Cardiac fibroblast (primary cell): Measurements from ENCODE around the gene LRRC1.
A peak's percentile ranks its signal among the peaks of the same experiment; 100 is the strongest.

Experiments used
- DNase-seq, 2 donors: peaks; one replicate each; pipeline versions ENCODE4 v3.0.0 to v3.0.0-alpha.2; 2010; ENCODE audit warnings: low read depth in 2 of 2
- H3K4me3 ChIP-seq, 2 donors: replicated peaks in 1 of 2; 1 replicate in 1 of 2; 2 replicates in 1 of 2; pipeline ENCODE4 v1.5.1; 2011; ENCODE audit warnings: low read depth in 2 of 2, low read length in 2 of 2, mild to moderate bottlenecking in 2 of 2, moderate library complexity in 1 of 2
- TF ChIP-seq, protein P1 (sequence below): IDR thresholded peaks from one replicate; pipeline ENCODE4 v1.5.1; 2011; ENCODE audit warnings: low read depth, mild to moderate bottlenecking, low read length, inconsistent platforms

Gene LRRC1

DNA sequence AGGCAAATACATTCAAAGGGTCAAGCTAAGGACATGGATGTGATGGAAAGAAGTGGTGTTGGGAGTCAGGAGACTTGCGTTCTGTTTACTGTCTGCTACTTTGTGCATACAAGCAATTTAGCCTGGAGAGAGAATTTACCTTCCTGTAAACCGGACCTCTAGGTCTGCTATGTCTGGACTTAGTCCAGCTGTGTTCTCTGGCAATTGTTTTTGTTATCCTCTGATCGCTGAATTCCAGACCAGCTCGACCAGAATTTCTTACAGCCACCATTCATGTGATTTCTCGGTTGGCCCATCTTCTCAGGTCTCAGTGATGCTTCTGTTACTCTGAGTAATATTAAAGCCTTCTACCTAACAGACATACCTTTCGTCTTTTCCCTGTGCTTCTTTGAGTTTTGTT lies 75.2 kb downstream of the LRRC1 start:
- H3K4me3 ChIP-seq = no peak overlapping the region
- TF ChIP-seq, protein P1, sequence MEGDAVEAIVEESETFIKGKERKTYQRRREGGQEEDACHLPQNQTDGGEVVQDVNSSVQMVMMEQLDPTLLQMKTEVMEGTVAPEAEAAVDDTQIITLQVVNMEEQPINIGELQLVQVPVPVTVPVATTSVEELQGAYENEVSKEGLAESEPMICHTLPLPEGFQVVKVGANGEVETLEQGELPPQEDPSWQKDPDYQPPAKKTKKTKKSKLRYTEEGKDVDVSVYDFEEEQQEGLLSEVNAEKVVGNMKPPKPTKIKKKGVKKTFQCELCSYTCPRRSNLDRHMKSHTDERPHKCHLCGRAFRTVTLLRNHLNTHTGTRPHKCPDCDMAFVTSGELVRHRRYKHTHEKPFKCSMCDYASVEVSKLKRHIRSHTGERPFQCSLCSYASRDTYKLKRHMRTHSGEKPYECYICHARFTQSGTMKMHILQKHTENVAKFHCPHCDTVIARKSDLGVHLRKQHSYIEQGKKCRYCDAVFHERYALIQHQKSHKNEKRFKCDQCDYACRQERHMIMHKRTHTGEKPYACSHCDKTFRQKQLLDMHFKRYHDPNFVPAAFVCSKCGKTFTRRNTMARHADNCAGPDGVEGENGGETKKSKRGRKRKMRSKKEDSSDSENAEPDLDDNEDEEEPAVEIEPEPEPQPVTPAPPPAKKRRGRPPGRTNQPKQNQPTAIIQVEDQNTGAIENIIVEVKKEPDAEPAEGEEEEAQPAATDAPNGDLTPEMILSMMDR = no peak
- DNase-seq = peak in 1 of 2 donors; percentile 10

DNA sequence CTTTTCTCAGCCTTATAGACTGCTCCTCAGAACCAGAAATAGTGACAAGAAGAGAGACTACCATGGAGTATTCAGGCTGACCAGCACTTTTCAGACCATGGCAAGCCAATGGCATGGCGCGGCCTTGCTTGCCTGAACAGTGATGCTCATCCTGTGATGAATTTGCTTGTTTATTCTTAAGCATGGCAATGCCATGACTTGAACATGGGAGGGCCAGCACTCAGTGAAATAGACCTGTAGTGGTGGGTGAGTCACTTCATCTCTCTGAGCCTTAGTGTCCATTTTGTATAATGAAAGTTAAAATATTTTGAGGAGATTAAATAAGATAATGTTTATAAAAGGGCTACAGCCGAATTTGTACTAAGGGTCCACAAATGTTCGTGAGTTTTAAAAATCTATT lies 79.1 kb downstream of the LRRC1 start:
- H3K4me3 ChIP-seq = no peak overlapping the region
- DNase-seq = peak in 1 of 2 donors; percentile 27
- TF ChIP-seq, protein P1 = no peak

DNA sequence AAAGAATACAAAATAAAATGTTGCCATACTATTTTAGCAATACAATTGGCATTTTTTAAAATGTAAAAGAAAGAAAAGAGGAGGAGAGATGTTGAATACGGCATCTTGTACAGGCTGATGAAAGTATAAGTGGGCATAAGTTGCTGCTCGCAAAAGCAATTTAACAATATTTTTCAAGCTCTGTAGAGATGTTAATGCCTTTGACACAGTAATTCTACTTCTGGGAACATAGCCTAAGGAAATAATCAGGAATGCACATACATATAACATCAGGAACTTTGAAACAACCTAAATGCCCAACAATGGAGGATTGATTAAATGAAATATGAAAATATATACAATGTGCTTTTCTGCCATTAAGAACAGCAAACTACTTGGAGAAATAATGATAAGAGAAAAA lies 80.2 kb downstream of the LRRC1 start:
- H3K4me3 ChIP-seq = no peak overlapping the region
- TF ChIP-seq, protein P1 = no peak
- no peak for DNase-seq

DNA sequence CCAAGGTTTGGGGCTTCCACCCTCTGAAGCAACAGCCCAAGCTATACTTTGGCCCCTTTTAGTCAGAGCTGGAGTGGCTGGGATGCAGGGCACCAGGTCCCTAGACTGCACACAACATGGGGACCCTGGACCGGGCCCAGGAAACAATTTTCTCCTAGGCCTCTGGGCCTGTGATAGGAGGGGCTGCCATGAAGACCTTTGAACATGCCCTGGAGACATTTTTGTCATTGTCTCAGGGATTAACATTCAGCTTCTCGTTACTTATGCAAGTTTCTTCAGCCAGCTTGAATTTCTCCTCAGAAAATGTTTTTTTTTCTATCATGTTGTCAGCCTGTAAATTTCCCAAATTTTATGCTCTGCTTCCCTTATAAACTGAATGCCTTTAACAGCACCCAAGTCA lies 82.3 kb downstream of the LRRC1 start:
- no peak overlapping the region for H3K4me3 ChIP-seq
- TF ChIP-seq, protein P1 = no peak
- DNase-seq = no peak

DNA sequence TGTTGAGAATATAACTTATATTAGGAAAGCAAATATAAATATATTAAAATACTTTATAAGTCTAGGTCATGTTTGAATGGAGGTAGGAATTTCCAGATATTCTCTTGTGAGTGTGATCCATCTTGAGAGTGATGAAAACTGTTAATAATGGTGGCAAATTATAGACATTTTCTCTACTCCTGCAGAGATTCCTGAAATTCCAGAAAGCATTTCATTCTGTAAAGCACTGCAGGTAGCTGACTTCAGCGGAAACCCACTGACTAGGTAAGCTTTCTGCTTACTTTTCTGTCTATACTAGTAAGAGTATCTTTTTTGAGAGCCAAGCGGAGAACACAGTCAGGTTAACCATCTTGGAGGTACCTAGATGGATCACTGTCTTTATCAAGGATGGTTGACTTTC lies 84.0 kb downstream of the LRRC1 start:
- TF ChIP-seq, protein P1 = no peak
- DNase-seq = no peak
- H3K4me3 ChIP-seq = no peak overlapping the region

DNA sequence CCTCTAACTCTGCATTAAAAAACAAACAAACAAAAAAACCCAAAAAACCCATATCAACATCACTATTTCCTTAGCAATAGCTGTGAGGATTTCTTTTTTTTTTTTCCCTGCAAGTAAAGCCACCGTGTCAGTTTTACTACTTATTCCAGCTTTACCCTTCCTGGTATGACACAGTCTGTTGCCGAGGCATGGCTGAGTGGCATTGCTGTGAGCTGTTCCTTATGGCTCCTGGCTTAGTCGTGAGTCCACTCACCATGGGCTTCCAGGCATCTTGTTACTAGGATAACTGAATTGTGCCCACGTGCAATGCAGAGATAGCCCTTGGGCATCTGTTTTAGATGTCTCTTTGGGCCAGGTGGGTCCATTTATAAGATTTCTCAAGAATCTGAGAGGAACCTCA lies 84.8 kb downstream of the LRRC1 start:
- TF ChIP-seq, protein P1 = no peak
- H3K4me3 ChIP-seq = no peak overlapping the region
- no peak for DNase-seq

DNA sequence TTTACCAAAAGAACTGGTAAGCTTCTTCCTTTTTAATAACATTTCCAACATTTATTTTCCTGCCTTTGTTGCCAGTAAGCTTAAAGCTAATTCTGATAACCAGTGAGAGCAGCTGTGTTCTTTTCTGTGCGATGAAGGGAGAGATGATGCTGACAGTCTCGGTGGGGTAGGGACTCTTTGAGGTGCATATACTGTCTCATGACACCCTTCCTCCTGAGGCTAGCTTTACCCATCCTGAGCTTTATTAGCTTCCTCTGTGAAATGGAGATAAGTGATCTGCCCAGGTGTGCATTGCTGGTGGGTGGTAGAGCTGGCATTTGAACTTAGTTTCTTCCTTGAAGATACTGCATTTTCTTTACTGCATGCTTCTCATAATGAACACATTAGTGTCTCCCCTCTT lies 92.5 kb downstream of the LRRC1 start:
- DNase-seq = no peak
- TF ChIP-seq, protein P1 = no peak
- no peak overlapping the region for H3K4me3 ChIP-seq
